Cardiac fibroblast (primary cell): Measurements from ENCODE around the gene SYNDIG1.

ENCODE experiments used
- DNase-seq, 2 donors: peaks; one replicate each; pipeline versions ENCODE4 v3.0.0 to v3.0.0-alpha.2; 2010; ENCODE audit warnings: low read depth in 2 of 2
- H3K4me3 ChIP-seq, 2 donors: replicated peaks in 1 of 2; 1 replicate in 1 of 2; 2 replicates in 1 of 2; pipeline ENCODE4 v1.5.1; 2011; ENCODE audit warnings: low read depth in 2 of 2, low read length in 2 of 2, mild to moderate bottlenecking in 2 of 2, moderate library complexity in 1 of 2
- TF ChIP-seq, protein P1 (sequence below): IDR thresholded peaks from one replicate; pipeline ENCODE4 v1.5.1; 2011; ENCODE audit warnings: low read depth, mild to moderate bottlenecking, low read length, inconsistent platforms

Gene SYNDIG1

DNA sequence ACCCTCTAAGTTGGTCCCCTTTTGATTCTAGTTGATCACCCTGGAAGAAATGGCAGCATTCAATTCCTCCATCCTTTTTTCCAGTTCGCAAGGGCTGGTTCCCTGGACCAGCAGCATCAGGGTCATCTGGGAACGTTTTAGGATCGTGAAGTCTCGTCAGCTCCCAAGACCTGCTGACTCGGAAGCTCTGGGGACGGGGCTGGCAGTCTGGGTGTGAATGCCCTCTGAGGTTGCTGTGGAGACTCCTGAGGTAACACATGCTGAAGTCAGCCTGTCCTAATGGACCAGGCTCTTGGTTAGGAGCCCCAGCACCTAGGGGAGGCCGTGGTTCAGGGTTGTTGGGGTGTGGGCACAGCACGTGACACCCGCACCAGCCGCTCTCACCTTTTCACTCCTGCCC is 164.1 kb downstream of the SYNDIG1 start:
- H3K4me3 ChIP-seq: no peak overlapping the region
- no peak for DNase-seq
- TF ChIP-seq, protein P1, sequence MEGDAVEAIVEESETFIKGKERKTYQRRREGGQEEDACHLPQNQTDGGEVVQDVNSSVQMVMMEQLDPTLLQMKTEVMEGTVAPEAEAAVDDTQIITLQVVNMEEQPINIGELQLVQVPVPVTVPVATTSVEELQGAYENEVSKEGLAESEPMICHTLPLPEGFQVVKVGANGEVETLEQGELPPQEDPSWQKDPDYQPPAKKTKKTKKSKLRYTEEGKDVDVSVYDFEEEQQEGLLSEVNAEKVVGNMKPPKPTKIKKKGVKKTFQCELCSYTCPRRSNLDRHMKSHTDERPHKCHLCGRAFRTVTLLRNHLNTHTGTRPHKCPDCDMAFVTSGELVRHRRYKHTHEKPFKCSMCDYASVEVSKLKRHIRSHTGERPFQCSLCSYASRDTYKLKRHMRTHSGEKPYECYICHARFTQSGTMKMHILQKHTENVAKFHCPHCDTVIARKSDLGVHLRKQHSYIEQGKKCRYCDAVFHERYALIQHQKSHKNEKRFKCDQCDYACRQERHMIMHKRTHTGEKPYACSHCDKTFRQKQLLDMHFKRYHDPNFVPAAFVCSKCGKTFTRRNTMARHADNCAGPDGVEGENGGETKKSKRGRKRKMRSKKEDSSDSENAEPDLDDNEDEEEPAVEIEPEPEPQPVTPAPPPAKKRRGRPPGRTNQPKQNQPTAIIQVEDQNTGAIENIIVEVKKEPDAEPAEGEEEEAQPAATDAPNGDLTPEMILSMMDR: no peak

DNA sequence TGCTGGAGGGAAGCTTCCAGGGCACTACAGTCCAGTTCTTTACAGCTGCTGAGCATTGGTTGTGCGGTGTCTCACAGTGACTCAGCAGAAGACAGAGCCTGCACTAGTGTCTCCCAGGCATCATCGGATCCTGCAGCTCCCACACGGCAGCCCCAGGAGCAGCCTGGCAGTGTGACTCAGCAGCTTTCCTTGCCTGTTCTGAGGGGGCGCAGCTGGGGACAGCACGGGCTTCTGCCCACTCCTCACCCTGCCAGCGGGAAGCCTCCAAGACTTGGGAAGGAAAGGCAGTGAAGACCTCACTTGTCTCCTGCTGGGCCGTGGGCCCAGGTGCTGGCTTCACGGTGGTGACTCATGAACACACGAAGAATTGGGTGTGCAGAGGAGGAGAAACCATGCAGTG is 165.4 kb downstream of the SYNDIG1 start:
- no peak overlapping the region for H3K4me3 ChIP-seq
- DNase-seq: peak; percentile 84 to 85
- TF ChIP-seq, protein P1: no peak

DNA sequence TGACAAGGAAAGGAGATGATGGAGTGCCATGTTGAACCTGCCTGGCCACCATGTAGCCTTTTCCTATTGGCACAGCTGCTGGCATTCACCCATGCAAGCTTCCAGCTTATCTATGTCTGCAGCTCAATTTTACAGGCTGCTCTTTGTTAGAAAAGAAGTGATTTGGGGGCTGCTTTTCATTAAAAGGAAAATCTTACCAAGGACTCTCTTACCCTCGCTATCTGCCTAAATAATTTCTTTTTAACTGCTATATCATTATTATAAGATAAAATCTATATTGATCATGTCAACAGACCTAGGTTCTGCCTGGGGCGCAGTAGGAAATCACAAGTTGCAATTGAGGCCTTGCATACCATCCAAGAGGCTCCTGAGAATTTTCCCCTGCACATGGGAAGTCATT is 167.2 kb downstream of the SYNDIG1 start:
- H3K4me3 ChIP-seq: no peak overlapping the region
- no peak for DNase-seq
- TF ChIP-seq, protein P1: no peak

DNA sequence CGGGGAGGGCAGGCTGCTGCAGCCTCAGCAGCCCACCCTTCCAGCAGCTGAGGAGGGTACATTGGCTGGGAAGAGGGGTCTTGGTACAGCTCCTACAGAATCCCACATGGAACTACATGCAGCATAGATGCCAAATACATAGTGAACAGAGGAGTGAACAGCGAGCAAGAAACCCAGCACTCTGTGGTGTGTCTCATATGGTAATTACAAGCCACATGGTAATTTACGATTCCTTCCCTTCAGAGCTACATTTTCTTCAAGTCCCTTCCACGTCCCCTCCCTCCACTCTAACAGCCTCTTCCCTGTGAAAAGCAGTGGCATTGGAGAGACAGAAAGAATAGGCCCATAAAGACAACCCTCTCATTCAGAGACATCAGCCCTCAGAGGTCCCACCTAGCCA is 167.7 kb downstream of the SYNDIG1 start:
- no peak for DNase-seq
- TF ChIP-seq, protein P1: no peak
- H3K4me3 ChIP-seq: no peak overlapping the region

DNA sequence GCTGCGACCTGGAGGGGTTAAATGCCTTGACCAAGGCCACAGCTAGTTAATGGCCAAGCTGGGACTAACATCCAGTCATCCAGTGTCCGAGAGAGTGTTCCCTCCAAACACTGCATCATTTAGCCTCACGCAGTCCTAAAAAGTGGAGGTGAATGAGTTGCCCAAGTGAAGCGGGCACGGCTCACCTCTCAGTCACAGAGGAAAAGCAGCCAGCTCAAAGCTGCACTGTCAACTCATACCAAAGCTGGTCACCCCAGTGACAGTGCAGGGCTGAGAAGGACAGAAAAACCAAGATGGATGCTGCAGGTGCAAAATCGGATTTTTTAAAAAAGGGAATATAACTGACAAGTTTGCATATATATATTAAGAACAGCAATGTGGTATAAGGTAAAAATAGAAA is 168.5 kb downstream of the SYNDIG1 start:
- DNase-seq: no peak
- TF ChIP-seq, protein P1: no peak
- H3K4me3 ChIP-seq: no peak overlapping the region

DNA sequence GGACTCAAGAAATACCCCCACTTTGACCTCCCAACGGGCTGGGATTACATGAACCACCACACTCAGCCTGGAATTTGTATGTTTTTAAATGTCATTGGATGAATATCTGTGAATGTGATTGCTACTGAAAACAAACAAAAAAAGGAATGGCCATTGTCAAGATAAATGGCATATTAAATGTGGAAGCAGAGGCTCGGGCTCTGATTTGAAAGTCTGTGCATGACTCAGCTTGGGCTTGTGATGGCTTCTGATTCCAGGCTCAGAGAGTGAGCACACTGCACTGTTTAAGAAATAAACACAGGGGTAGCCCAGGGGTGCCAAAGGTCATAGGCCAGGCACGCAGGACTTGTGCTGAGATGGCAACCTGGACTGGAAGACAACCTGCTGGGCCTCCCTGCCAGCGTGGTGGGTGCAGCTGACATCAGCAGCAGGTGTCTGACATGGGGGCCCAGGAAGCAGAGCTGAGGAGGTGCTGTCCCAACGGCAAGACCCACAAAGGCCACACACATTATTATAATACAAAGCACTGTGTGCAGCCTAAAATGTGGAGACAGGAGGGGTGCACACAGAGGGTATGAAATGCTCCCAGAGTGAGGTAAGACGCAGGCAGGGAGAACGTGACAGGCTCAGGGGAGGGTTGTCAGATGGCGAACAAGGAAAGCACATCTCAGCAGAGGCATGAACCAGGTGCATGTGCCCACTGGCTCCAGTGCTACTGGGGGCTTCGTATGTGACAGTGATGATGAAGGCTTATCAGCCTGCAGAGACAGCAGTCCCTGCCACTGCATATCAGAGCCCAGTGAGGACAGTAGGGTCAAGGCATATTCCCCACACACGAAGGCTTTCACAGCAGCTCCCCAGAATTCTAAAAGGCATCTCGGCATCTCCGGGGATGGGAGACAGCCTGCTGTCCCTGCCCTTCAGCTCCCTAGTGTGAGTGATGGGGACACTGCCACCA is 169.4 kb downstream of the SYNDIG1 start:
- TF ChIP-seq, protein P1: no peak
- H3K4me3 ChIP-seq: no peak overlapping the region
- no peak for DNase-seq
